Cardiac muscle cell (in vitro differentiated cells and primary cell): Measurements from ENCODE around the gene EMD. TPM values are rescaled to one million over a fixed set of nuclear protein-coding genes. Genes with fewer than 3 reads are reported as not detected.

Experiments used
- DNase-seq, 2 donors: peaks; one replicate each; pipeline versions ENCODE4 v3.0.0 to v3.0.0-alpha.2; 2010 to 2017; ENCODE audit warnings: low read depth in 1 of 2, low spot score in 1 of 2
- H3K27ac ChIP-seq: fragments of 200-600 bp; sonication (generic); 2 replicates; pipeline ENCODE4 v1.5.1; 2016
- H3K27me3 ChIP-seq: fragments of 200-600 bp; sonication (generic); 2 replicates; pipeline ENCODE4 v1.6.0; 2016; ENCODE audit warnings: control low read depth
- H3K36me3 ChIP-seq: fragments of 200-600 bp; sonication (generic); 2 replicates; pipeline ENCODE4 v1.5.1; 2016; ENCODE audit warnings: control low read depth
- H3K4me1 ChIP-seq: fragments of 200-600 bp; sonication (generic); 2 replicates; pipeline ENCODE4 v1.8.1; 2017; ENCODE audit warnings: low read depth, mild to moderate bottlenecking, mixed run types
- H3K4me3 ChIP-seq: fragments of 200-600 bp; sonication (generic); 2 replicates; pipeline ENCODE4 v1.5.1; 2016; ENCODE audit warnings: mild to moderate bottlenecking
- H3K9me3 ChIP-seq: fragments of 200-600 bp; sonication (generic); 2 replicates; pipeline ENCODE4 v1.5.1; 2017; ENCODE audit warnings: low read depth, mild to moderate bottlenecking, control low read depth
- CTCF ChIP-seq: IDR thresholded peaks from 2 replicates; pipeline ENCODE4 v1.5.1; 2012; ENCODE audit warnings: low read depth, mild to moderate bottlenecking, low read length
- polyA plus RNA-seq: library from polyadenylated mRNA; unstranded; fragments of >200 nt; fragmentation: Nextera tagmentation; extraction: Ambion mirVana; gene quantifications from 2 replicates; pipeline ENCODE4 v1.2.1, GENCODE V29; 2016
- total RNA-seq: library from RNA; depleted of rRNA; stranded (reverse); fragments of >200 nt; gene quantifications from 2 replicates; pipeline ENCODE4 v1.2.3, GENCODE V29; 2016

EMD gene
- total and polyA plus RNA-seq, 2 experiments from 2014 or later = 56.9 to 77.7 TPM

GRCh38 chrX:154413142-154413541, 34.0 kb downstream of the EMD start:
- Histone ChIP-seq H3K36me3 (no peaks in the 10 kb centered on the region), H3K27me3 (no peaks in the 10 kb centered on the region), H3K9me3 (no peaks in the 10 kb centered on the region), H3K27ac (no peak overlapping the region), H3K4me1 (no peaks in the 10 kb centered on the region), H3K4me3 (no peak overlapping the region)
- no peak for TF ChIP-seq CTCF
- DNase-seq = no peak

GRCh38 chrX:154417157-154417556, 38.1 kb downstream of the EMD start:
- no peaks in the 10 kb centered on the region for H3K36me3 ChIP-seq
- H3K4me1 ChIP-seq = no peaks in the 10 kb centered on the region
- H3K27ac ChIP-seq = no peak overlapping the region
- no peak for DNase-seq
- H3K4me3 ChIP-seq = no peak overlapping the region
- H3K27me3 ChIP-seq = no peaks in the 10 kb centered on the region
- TF ChIP-seq CTCF = no peak
- H3K9me3 ChIP-seq = no peaks in the 10 kb centered on the region

- Histone ChIP-seq H3K9me3 (no peaks in the 10 kb centered on the region), H3K4me3 (no peak overlapping the region), H3K27ac (no peak overlapping the region), H3K36me3 (no peaks in the 10 kb centered on the region), H3K4me1 (no peaks in the 10 kb centered on the region), H3K27me3 (no peaks in the 10 kb centered on the region)
- DNase-seq = no peak
- TF ChIP-seq CTCF = no peak
These were observed 40.1 kb downstream of the EMD start for GRCh38 chrX:154419189-154419588.

GRCh38 chrX:154419688-154420401, 40.8 kb downstream of the EMD start:
- H3K9me3 ChIP-seq = no peaks in the 10 kb centered on the region
- H3K27me3 ChIP-seq = no peaks in the 10 kb centered on the region
- no peaks in the 10 kb centered on the region for H3K4me1 ChIP-seq
- H3K4me3 ChIP-seq = no peak overlapping the region
- H3K27ac ChIP-seq = no peak overlapping the region
- DNase-seq = no peak
- no peaks in the 10 kb centered on the region for H3K36me3 ChIP-seq
- TF ChIP-seq CTCF = no peak

- no peak for DNase-seq
- TF ChIP-seq CTCF = no peak
- H3K27ac ChIP-seq = no peak overlapping the region
- H3K4me3 ChIP-seq = no peak overlapping the region
- no peaks in the 10 kb centered on the region for H3K36me3 ChIP-seq
- no peaks in the 10 kb centered on the region for H3K4me1 ChIP-seq
- H3K27me3 ChIP-seq = no peaks in the 10 kb centered on the region
- H3K9me3 ChIP-seq = no peaks in the 10 kb centered on the region
These were observed 41.3 kb downstream of the EMD start for GRCh38 chrX:154420402-154420756.
